ENCODE results near the gene SIGLEC11. TPM values are rescaled to one million over a fixed set of nuclear protein-coding genes. Genes with fewer than 3 reads are reported as not detected.

Gene SIGLEC11
- total and polyA plus RNA-seq, 2 donors (not counting 1 experiment from before 2014, with no cell fraction given), result 0.09 TPM; not detected in 1

- H3K27me3 Mint-ChIP-seq, result no peaks in the 10 kb centered on the region
- TF ChIP-seq EZH2 (IDR thresholded peaks at IDR 0.05; ENCODE audit: borderline replicate concordance, insufficient read depth, low read depth, low read length, poor library complexity, severe bottlenecking) (no peak), CTCF (IDR thresholded peaks at IDR 0.05) (no peak)
- DNase-seq, result no peak
- H3K27me3 ChIP-seq (replicated peaks in 1 of 4; ENCODE audit: control extremely low read depth in 1 of 4, control insufficient read depth in 3 of 4, insufficient read depth in 4 of 4, low read length in 3 of 4), result no peaks in the 10 kb centered on the region
- H4K20me1 ChIP-seq (ENCODE audit: control insufficient read depth, insufficient read depth, low read length, poor library complexity, severe bottlenecking), result peaks cover 6% of the 10 kb centered on the region
- POLR2A ChIA-PET, result interaction anchor here (0.6 kb wide), 1 partner anchor 41 kb away, joined by 3 read pairs; no protein-coding TSS in a partner anchor
- CTCF ChIA-PET, result no interaction called here
- no peak overlapping the region for H3K27ac ChIP-seq (ENCODE audit: low read length in 2 of 2)
- H3K36me3 ChIP-seq (replicated peaks in 1 of 2; ENCODE audit: control extremely low read depth in 1 of 2, control insufficient read depth in 1 of 2, extremely low read depth in 1 of 2, insufficient read depth in 2 of 2, low read length in 1 of 2), result peaks cover 0 to under 1% of the 10 kb centered on the region in 2 experiments
- H3K4me1 ChIP-seq (ENCODE audit: control insufficient read depth in 2 of 2, insufficient read depth in 2 of 2, low read length in 2 of 2), result peaks cover 16 to 26% of the 10 kb centered on the region in 2 donors
- peaks cover 41% of the 10 kb centered on the region for H3K4me1 Mint-ChIP-seq
- H3K9me3 Mint-ChIP-seq (ENCODE audit: insufficient read depth), result no peaks in the 10 kb centered on the region
- no peak for ATAC-seq (ENCODE audit: low read depth)
- intact Hi-C loops (cut with micrococcal nuclease), result no loop called here
- no peak overlapping the region for H3K9ac ChIP-seq (ENCODE audit: low read length)
- peaks cover 0 to 3% (median 0%) of the 10 kb centered on the region in 3 donors for H3K9me3 ChIP-seq (ENCODE audit: control extremely low read depth in 1 of 3, control insufficient read depth in 2 of 3, insufficient read depth in 1 of 3, low read length in 2 of 3)
- H3K79me2 ChIP-seq (ENCODE audit: control insufficient read depth, insufficient read depth, low read length), result peaks cover 17% of the 10 kb centered on the region
- H3K4me3 Mint-ChIP-seq, result no peak overlapping the region
- no peak overlapping the region for H3K4me3 ChIP-seq (ENCODE audit: control extremely low read depth in 1 of 5, extremely low read depth in 1 of 5, insufficient read depth in 1 of 5, low read depth in 2 of 5, low read length in 4 of 5)
- H3K4me2 ChIP-seq (replicated peaks; ENCODE audit: low read depth, low read length, poor library complexity, severe bottlenecking), result no peak overlapping the region
- no peak overlapping the region for H3K27ac Mint-ChIP-seq
- 81% methylated on average over 18 of the region's 25 CpGs for WGBS (ENCODE audit: insufficient coverage)
- no peak overlapping the region for H2AFZ ChIP-seq (ENCODE audit: insufficient read depth, low read depth, low read length, poor library complexity, severe bottlenecking)
Measured at GRCh38 chr19:49932731-49933131, 28.2 kb downstream of the SIGLEC11 start.

GRCh38 chr19:49932041-49932451 is 28.9 kb downstream of the SIGLEC11 start:
- no peak for ATAC-seq (ENCODE audit: low read depth)
- Histone ChIP-seq H2AFZ (ENCODE audit: insufficient read depth, low read depth, low read length, poor library complexity, severe bottlenecking) (no peak overlapping the region), H3K36me3 (replicated peaks in 1 of 2; ENCODE audit: control extremely low read depth in 1 of 2, control insufficient read depth in 1 of 2, extremely low read depth in 1 of 2, insufficient read depth in 2 of 2, low read length in 1 of 2) (peaks cover 0 to 7% of the 10 kb centered on the region in 2 experiments), H3K4me2 (replicated peaks; ENCODE audit: low read depth, low read length, poor library complexity, severe bottlenecking) (no peak overlapping the region), H3K79me2 (ENCODE audit: control insufficient read depth, insufficient read depth, low read length) (peaks cover 24% of the 10 kb centered on the region), H3K9ac (ENCODE audit: low read length) (no peak overlapping the region), H3K27ac (ENCODE audit: low read length in 2 of 2) (no peak overlapping the region), H3K4me1 (ENCODE audit: control insufficient read depth in 2 of 2, insufficient read depth in 2 of 2, low read length in 2 of 2) (peaks cover 20 to 29% of the 10 kb centered on the region in 2 donors), H3K27me3 (replicated peaks in 1 of 4; ENCODE audit: control extremely low read depth in 1 of 4, control insufficient read depth in 3 of 4, insufficient read depth in 4 of 4, low read length in 3 of 4) (no peaks in the 10 kb centered on the region), H3K4me3 (ENCODE audit: control extremely low read depth in 1 of 5, extremely low read depth in 1 of 5, insufficient read depth in 1 of 5, low read depth in 2 of 5, low read length in 4 of 5) (no peak overlapping the region), H4K20me1 (ENCODE audit: control insufficient read depth, insufficient read depth, low read length, poor library complexity, severe bottlenecking) (peaks cover 12% of the 10 kb centered on the region), H3K9me3 (ENCODE audit: control extremely low read depth in 1 of 3, control insufficient read depth in 2 of 3, insufficient read depth in 1 of 3, low read length in 2 of 3) (peaks cover 0 to 3% (median 0%) of the 10 kb centered on the region in 3 donors)
- WGBS (ENCODE audit: insufficient coverage), result 93% methylated on average over 5 of the region's 5 CpGs
- DNase-seq, result no peak
- Mint-ChIP-seq H3K4me3 (no peak overlapping the region), H3K4me1 (peaks cover 44% of the 10 kb centered on the region), H3K9me3 (ENCODE audit: insufficient read depth) (no peaks in the 10 kb centered on the region), H3K27ac (no peak overlapping the region), H3K27me3 (no peaks in the 10 kb centered on the region)
- CTCF ChIA-PET, result no interaction called here
- TF ChIP-seq CTCF (IDR thresholded peaks at IDR 0.05) (no peak), EZH2 (IDR thresholded peaks at IDR 0.05; ENCODE audit: borderline replicate concordance, insufficient read depth, low read depth, low read length, poor library complexity, severe bottlenecking) (no peak)
- intact Hi-C loops (cut with micrococcal nuclease), result no loop called here
- POLR2A ChIA-PET, result no interaction called here
